ENCODE results near the gene NKIRAS1.
A peak's percentile ranks its signal among the peaks of the same experiment; 100 is the strongest.
"Not testable (repeated sequence)": the region's sequence is repeated elsewhere in the genome, so short reads cannot be mapped to it uniquely, and the experiment has no call there.

The NKIRAS1 gene

DNA sequence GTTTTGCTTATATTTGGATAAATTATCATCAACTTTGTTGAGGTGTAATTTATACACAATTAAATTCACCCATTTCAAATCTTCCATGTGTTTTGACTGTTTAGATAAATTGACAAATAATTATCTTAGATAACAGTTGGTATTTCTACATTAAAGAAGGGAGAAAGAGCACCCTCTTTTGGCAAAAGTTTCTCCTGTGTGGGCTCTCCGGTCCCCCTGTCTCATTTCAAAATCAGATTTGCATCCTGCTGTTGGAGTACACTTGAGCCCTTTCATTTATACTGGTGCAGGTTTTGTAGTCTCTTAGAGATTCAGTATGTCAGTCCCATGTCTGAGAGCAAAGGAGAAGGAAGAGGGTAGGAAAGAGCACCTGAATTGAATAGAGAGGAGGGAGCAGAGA lies 49.4 kb downstream of the NKIRAS1 start:
- no peak for DNase-seq

DNA sequence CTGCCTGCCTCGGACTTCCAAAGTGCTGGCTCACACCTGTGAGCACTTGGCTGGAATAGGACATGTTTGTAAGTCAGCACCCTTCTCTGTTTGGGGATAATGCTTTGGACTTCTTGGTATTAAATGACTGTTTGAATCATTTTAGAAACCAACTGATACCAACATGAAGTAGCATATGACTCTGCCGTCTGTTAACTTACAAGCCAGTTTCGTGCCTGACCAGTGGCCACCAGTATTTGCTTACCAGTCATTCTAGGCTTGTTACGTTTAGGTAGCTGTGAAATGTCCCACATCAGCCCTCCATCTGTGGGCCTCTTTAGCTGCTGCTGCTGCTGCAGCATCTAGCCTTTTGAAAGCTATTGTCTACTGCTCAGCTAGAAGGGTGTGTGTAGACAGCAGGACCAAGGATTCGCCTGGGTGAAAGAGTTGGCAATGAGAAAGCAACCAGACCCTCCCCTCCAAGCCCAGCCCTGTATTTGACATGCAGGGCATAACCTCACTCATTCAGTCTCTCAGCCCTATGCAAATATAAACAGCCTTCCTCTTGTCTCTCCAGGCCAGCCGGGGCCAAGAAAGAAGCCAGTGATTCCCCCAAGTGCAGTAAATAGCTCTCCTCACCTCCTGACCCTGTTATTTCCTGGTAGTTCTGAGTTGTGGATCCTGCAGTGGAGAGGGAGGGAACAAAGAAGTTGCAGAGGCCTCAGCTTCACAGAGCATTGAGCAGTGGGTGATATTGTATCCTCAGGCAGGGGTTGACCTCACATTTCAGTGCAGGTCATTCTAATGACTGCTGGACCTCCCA lies 51.0 kb downstream of the NKIRAS1 start:
- no peak for DNase-seq

DNA sequence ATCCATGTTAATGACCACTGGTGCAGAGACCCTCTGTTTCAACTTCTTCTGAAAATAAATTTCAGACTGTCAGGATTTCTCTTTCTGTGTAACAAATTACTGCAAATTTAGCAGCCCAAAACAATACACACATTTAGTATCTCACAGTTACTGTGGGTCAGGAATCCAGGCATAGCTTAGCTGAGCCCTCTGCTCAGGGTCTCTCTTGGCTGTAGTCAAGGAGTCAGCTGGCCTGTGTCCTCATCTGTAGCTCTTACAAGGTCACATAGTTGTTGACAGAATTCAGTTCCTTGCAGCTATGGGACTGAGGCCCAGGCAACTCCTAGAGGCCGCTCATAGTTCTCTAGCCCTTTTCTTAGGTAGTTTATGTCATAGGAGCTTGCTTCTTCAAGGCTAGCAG lies 51.9 kb downstream of the NKIRAS1 start:
- no peak for DNase-seq

DNA sequence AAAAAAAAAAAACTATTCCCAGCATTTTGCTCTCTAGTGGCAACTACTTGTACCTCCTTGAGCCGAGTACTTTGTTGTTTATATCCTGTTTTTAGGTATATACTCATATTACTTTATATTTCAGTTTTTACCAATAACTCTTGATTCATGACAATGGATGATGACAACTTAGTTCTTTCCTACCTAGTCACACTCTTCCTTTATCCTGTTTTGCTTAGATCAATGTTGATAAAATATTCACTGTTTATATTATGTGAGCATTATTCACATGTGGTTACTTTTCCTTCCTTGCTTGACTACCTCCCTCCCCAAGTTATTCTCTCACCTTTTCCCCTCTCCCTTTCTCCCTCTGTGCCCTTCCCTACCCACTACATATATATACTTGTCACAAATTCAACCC lies 53.7 kb downstream of the NKIRAS1 start:
- DNase-seq: no peak

DNA sequence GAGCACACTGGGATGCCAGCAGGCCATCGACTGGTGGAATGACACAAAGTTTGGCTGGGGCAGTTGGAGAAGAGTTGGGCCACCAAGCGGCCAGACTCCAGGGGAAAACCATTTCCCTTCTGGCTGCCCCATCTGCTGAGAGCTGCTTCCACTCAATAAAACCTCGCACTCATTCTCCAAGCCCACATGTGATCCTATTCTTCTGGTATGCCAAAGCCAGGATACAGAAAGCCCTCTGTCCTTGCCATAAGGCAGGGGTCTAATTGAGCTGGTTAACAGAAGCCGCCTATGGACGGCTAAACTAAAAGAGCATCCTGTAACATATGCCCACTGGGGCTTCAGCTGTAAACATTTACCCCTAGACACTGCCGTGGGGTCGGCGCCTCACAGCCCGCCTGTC lies 55.1 kb downstream of the NKIRAS1 start:
- no peak for DNase-seq

DNA sequence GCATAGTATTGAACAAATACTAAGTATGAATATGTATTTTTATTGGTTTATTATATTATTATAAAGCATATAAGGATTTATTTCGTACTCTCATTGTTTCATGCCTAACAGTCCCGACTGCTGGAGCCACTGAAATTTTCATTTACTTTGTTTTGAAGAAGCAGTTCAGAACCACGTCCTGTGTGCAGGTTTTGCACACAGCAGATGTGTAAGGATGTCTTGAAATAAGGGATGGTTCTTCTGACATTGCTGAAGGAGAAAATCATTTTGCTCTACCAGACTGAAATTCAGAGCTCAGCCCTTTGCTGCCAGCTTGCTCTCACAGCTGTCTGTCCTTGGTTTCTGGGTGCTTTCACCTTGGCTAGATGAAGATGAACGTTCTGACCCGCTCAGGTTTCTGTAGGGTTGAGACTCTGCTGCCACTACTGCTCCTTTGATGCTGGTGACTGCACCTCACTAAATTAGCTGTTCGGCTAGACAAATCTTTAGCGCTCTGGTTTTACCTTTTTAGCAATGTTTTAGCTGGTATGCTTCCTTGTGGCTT lies 56.9 kb downstream of the NKIRAS1 start:
- no peak for DNase-seq

DNA sequence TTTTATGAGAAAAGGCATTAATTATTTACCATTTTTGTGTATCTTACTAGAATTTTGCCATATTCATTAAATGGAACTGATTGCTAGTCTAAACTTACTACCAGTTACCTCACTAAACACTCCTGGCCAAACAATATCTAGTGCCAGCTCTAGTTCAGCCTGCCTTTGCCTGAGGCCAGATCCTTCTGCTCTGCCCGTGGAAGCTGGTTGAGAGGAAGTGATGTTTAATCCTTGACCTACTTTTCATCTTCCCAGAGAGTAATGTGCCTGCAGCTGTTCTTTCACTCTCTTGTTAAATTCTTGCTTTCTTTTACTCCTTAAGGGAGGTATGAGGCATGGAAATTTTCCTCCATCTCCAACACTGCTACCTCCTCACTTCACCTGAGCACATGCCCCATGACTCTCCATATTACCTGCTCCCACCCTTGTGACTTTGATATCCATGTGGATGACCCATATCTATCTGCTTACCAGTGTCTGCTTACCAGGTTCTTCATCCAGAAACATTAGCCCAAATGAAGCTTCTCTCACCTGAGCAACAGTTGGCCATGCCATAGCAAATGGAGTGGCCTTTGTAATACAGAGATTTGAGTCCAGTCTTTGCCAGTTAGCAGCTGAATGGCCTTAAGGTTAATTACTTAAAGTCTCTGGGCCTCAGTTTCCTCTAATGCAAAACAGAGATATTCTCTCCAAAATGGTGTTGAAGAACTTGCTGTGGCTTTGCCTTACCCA lies 57.6 kb downstream of the NKIRAS1 start:
- peak in 1 of 6 experiments; percentile 2 for DNase-seq

DNA sequence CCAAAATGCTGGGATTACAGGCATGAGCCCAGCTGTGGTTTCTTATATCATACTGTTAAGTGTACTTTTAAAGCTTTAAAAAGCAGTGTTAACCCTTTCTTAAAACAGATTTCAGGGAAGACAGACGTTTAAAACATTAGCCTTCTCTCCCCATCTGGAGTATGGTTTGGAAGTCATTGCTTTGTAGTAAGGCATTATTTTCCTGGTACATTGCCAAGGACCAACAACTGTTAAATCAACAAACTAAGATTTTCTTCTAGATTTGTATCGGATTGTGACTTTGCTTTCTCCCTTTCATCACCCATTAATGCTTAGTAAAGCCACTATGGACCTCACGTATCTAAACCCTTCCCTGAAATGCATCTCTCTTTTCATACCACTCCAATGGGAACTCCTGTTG lies 60.5 kb downstream of the NKIRAS1 start:
- no peak for DNase-seq

DNA sequence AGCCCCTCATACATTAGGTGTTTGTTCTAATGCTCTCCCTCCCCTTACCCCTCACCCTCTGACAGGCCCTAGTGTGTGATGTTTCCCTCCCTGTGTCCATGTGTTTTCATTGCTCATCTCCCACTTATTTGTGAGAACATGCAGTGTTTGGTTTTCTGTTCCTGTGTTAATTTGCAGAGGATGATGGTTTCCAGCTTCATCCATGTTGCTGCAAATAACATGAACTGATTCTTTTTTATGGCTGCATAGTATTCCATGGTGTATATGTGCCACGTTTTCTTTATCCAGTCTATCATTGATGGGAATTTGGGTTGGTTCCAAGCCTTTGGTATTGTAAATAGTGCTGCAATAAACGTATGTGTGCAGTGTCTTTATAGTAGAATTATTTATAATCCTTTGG lies 67.3 kb downstream of the NKIRAS1 start:
- DNase-seq: not testable (repeated sequence)

DNA sequence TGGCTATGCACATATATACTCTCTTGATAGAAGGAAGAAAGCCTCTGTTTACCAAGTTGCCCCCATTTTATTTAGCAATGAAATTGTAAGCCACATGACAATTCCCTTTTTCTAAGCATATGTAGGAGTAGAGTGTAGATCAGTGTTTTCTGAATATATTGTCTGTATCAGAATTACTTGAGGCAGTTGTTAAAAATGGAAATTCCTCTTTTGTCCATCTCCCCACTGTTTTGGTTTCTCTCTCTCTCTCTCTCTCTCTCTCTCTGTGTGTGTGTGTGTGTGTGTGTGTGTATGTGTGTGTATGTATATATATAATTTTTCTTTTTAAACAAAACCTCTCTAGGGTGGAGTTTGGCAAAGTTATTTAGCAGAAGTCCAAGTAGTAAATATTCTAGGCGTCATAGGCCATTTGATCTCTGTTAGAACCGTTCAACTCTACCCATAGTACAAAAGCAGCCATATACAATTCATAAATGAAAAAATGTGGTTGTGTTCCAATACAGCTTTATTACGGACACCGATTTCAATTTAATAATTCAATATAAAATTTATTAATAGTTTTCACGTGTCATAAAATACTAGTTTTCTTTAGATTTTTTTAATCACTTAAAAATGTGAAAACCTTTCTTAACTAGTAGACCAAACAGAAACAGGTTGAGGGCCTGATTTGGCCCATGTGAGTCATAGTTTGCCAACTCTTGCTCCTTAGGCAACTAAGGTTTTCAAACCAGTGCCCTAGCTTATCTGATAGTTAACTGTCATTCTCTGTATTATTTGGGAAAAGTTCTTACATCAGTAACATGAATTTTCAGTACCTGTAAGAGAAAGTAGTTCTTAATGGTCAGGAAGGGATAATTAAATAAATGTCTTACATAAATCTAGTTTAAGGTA lies 71.2 kb downstream of the NKIRAS1 start:
- no peak for DNase-seq

DNA sequence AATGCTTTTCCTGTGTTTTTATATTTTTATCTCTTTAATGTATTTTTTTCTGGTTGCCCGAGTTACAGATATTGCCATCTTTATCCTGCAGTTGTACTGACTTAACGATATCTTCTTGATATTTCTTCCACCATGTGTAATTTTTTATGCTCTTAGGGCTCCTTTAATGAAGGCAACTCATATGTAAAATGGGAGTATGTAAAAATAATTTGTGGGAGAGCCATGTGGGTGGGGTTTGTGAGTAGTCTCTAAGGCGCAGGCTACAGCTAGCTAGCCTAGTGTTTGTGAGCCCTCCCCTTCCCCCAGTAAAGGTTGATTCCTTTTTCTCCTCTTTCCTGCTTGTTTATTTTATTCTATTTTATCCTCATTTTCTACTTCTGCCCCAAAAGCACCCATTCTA lies 72.9 kb downstream of the NKIRAS1 start:
- DNase-seq: no peak
